ENCODE data around the gene ACYP2. TPM values are rescaled to one million over a fixed set of nuclear protein-coding genes. Genes with fewer than 3 reads are reported as not detected.
"Not testable (repeated sequence)": the region's sequence is repeated elsewhere in the genome, so short reads cannot be mapped to it uniquely, and the experiment has no call there.

The ACYP2 gene
- total RNA-seq, 1 experiment from 2014 or later = 5.0 TPM

DNA sequence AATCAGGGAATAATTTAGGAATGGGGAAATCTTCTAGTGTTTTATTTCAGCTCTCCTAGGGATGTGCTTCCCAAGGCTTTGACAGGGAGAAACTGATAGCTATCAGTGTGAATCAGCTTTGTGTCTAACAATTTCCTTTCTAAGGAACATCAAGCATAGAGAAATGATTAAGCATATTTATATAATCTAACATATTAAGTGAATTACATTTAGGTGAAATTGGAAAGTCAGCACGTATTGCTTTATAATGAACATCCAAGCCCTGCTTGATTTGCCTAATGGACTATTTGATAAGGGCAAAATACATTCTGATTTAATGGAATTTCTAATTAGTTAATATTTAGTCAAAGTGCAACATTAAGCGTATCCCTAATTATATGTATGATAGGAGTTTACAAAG lies 160.1 kb downstream of the ACYP2 start:
- in situ Hi-C loops (cut with HindIII; ENCODE audit: low pct_unique_long_range_greater_than_20kb, low sequenced_read_pairs) = no loop called here
- DNase-seq (ENCODE audit: low read depth, low spot score) = no peak

DNA sequence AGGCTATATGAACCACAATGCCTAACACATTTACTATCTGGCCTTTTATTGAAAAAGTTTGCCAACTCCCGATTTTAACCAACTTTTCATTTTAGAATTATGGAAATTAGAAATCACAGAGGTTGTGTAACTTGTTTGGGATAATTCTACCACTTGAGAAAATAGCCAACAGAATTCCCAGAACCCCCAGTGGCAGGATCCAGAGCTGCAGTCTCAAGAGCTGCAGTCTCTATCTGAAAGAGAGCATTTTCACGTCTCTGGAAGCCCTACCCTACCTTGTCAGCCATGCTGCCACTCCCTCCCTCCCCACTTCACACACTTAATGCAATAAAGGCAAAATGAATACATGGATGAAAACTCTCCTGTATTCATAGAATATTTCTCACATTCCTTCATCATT lies 164.0 kb downstream of the ACYP2 start:
- in situ Hi-C loops (cut with HindIII; ENCODE audit: low pct_unique_long_range_greater_than_20kb, low sequenced_read_pairs) = no loop called here
- DNase-seq (ENCODE audit: low read depth, low spot score) = peak; percentile 57

- no peak for DNase-seq (ENCODE audit: low read depth, low spot score)
- in situ Hi-C loops (cut with HindIII; ENCODE audit: low pct_unique_long_range_greater_than_20kb, low sequenced_read_pairs) = no loop called here
Observed at GRCh38 chr2:54284826-54285225, 169.4 kb downstream of the ACYP2 start.

DNA sequence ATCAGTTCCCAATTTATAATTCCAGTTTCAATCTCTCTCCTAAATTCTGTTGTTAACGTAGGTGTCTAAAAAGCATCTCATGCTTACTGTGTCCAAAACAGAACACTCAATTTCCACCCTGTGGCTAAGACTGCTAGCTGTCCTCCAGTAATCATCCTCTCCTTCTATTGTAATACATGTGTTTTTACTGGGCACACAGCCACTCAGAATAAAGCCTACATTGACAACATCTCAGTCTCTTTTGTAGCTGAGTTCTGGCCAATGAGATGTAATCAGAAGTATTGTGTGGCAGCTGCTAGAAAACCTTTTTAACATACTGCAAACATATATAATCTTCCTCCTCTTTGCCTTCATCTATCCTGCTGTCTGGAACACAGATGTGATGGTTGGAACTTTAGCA lies 170.0 kb downstream of the ACYP2 start:
- in situ Hi-C loops (cut with HindIII; ENCODE audit: low pct_unique_long_range_greater_than_20kb, low sequenced_read_pairs) = no loop called here
- DNase-seq (ENCODE audit: low read depth, low spot score) = no peak

DNA sequence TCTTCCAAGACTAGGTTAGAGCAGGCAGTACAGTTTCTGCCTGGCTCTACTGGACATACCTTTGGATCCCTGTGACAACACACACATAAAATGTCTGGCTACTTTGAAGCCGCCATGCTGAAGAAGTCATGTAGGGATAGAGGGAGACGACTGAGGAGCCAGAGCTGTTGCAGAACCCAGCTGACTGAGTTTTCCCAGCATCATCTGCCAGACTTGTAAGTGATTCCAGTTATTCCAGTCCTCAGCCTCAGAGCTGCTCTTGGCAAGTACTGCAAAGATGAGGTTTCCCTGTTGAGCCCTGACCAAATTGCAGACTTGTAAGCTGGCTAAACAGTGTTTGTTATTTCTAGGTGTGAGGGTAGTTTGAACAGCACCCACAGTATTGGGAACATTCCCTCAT lies 172.1 kb downstream of the ACYP2 start:
- in situ Hi-C loops (cut with HindIII; ENCODE audit: low pct_unique_long_range_greater_than_20kb, low sequenced_read_pairs) = no loop called here
- no peak for DNase-seq (ENCODE audit: low read depth, low spot score)

- no peak for DNase-seq (ENCODE audit: low read depth, low spot score)
- in situ Hi-C loops (cut with HindIII; ENCODE audit: low pct_unique_long_range_greater_than_20kb, low sequenced_read_pairs) = no loop called here
Observed at GRCh38 chr2:54289917-54290316, 174.5 kb downstream of the ACYP2 start.

DNA sequence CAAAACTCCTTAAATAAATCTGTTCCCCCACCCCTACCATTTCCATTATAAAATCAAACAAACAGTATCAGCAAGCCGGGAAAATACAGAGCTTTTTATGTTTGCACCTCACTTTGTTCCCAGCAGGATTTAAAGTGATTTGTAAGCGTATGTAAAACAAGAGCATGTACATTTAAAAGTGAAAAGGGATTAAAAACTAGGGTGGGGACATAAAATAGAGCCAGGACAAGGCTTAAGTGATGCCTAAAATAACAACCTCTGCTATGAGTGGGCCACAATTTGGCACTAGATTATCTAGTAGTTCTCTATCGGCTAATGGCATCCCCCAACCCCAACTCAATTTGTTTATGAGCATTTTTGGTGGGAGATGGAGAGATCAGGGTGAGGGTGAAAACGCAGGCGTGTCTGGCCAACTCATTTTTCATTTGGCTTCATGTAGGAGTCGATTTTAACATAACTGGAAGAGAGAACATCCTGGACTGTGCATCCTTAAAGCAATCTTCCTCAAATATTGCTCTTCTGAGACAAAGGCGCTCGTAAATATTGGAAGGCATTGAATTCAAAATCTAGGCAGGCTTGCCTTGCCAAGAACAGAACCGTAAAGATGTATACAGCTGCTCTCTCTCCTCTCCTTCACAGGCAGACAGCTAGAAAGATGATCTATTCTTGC lies 175.1 kb downstream of the ACYP2 start:
- DNase-seq (ENCODE audit: low read depth, low spot score) = no peak
- in situ Hi-C loops (cut with HindIII; ENCODE audit: low pct_unique_long_range_greater_than_20kb, low sequenced_read_pairs) = no loop called here

DNA sequence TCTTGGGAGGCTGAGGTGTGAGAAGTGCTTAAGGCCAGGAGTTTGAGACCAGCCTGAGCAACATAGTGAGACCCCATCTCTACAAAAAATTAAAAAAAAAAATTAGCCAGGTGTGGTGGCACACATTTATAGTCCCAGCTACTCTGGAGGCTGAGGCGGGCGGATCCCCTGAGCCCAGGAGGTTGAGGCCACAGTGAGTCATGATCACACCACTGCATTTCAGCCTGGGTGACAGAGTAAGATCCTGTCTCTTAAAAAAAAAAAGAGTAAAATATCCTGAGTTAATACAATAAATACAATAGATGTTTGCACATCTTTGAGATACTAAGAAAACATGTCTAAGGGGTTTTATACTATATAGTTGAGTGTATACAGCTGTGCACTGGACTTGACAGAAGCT lies 179.2 kb downstream of the ACYP2 start:
- DNase-seq (ENCODE audit: low read depth, low spot score); in situ Hi-C loops (cut with HindIII; ENCODE audit: low pct_unique_long_range_greater_than_20kb, low sequenced_read_pairs): not testable (repeated sequence)

GRCh38 chr2:54295911-54296310 lies 180.5 kb downstream of the ACYP2 start:
- in situ Hi-C loops (cut with HindIII; ENCODE audit: low pct_unique_long_range_greater_than_20kb, low sequenced_read_pairs) = no loop called here
- DNase-seq (ENCODE audit: low read depth, low spot score) = no peak

DNA sequence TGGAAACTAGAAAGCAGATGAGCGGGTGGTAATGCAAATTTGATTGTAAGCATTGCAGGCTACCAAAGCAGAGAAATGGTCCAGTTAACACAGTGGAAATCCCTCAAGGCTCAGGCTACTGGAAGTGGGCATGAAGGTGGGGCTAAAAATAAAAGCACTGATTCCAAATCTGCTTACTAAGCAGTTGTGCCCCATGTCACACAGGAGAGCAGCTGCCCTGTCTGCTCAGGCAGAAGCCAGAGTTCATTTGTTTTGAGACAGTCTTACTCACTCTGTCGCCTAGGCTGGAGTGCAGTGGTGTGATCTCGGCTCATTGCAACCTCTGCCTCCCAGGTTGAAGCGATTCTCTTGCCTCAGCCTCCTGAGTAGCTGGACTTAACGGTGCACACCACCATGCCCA lies 183.1 kb downstream of the ACYP2 start:
- DNase-seq (ENCODE audit: low read depth, low spot score) = no peak
- in situ Hi-C loops (cut with HindIII; ENCODE audit: low pct_unique_long_range_greater_than_20kb, low sequenced_read_pairs) = no loop called here

DNA sequence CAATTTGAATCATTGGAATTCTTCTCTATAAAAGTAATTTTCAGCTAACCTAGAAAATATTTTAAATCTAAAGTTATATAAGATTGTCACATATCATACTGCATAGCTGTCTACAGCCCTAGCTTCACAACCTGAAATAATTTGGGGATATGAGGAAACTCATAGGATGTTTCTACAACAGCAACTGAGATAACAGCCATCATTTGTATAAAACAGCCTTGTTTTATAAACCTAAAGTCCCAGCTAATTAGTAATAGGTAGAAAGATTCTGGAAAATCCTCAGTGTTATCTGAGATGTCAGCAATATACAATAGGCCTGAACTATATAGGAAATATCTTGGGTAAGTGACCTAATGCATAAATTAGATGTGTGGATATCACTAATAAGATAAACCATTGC lies 188.2 kb downstream of the ACYP2 start:
- DNase-seq (ENCODE audit: low read depth, low spot score) = no peak
- in situ Hi-C loops (cut with HindIII; ENCODE audit: low pct_unique_long_range_greater_than_20kb, low sequenced_read_pairs) = no loop called here

- in situ Hi-C loops (cut with HindIII; ENCODE audit: low pct_unique_long_range_greater_than_20kb, low sequenced_read_pairs) = no loop called here
- DNase-seq (ENCODE audit: low read depth, low spot score) = no peak
Observed at GRCh38 chr2:54306556-54306955, 191.1 kb downstream of the ACYP2 start.

DNA sequence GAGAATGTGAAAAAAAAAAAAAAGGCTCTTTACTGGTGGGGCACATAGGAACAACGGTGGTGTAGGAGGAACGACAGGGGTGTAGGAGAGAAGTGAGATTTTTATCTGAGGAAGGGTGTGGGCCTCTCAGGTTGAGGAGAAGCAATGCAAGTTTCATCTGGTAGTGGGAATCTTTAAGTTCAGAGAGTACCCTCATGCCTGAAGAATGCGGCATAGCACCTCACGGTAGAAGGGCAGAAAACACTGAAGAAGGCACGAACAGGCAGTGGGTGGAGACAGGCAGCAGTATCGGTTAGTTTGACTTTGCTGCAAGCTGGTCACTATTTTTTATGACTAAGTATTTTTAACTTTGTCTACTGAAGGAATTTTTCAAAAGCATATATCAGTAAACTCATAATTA lies 192.8 kb downstream of the ACYP2 start:
- in situ Hi-C loops (cut with HindIII; ENCODE audit: low pct_unique_long_range_greater_than_20kb, low sequenced_read_pairs) = no loop called here
- DNase-seq (ENCODE audit: low read depth, low spot score) = no peak

DNA sequence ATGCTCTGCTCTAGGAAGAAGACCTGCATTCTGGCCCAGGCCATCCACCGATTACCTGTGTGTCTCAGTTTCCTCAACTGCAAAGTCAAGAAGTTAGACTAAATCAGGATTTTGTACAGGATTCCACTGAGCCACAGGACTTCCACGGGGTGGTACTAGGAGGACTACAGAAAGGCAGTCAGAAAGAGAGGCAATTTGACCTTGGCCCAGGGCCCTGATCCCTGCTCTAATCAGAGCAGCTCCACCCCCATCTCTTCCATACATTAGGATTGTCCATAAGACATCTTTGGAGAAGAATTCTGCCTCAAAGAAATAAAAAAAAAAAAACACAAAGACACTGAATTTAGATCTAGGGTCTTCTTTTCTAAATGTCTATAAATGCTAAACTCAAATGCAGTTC lies 193.4 kb downstream of the ACYP2 start:
- in situ Hi-C loops (cut with HindIII; ENCODE audit: low pct_unique_long_range_greater_than_20kb, low sequenced_read_pairs) = no loop called here
- DNase-seq (ENCODE audit: low read depth, low spot score) = no peak

- in situ Hi-C loops (cut with HindIII; ENCODE audit: low pct_unique_long_range_greater_than_20kb, low sequenced_read_pairs) = no loop called here
- peak; percentile 83 for DNase-seq (ENCODE audit: low read depth, low spot score)
Observed at GRCh38 chr2:54310311-54310710, 194.9 kb downstream of the ACYP2 start.

- in situ Hi-C loops (cut with HindIII; ENCODE audit: low pct_unique_long_range_greater_than_20kb, low sequenced_read_pairs) = no loop called here
- DNase-seq (ENCODE audit: low read depth, low spot score) = no peak
Observed at GRCh38 chr2:54310961-54311360, 195.5 kb downstream of the ACYP2 start.

- DNase-seq (ENCODE audit: low read depth, low spot score) = no peak
- in situ Hi-C loops (cut with HindIII; ENCODE audit: low pct_unique_long_range_greater_than_20kb, low sequenced_read_pairs) = no loop called here
Observed at GRCh38 chr2:54313147-54313546, 197.7 kb downstream of the ACYP2 start.

GRCh38 chr2:54317973-54318372 lies 202.6 kb downstream of the ACYP2 start:
- DNase-seq (ENCODE audit: low read depth, low spot score) = no peak
- in situ Hi-C loops (cut with HindIII; ENCODE audit: low pct_unique_long_range_greater_than_20kb, low sequenced_read_pairs) = no loop called here

DNA sequence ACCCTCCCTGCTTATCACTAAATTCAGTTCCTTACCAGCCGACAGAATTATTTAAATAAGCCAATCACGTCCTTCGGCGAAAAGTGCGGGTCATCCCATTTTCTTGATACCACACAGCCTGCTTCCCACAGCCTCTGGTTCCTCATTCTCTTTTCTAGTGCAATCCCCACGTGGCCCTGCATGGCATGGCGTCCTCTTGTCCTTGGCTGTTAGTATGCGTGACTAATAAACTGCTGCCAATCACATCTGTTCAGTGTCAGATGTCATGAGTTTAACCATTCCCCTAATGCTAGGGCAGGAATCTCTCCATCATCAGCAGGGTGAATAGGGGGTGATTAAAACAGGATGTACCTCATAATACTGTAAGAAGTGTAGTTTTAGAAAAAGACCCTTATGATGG lies 203.4 kb downstream of the ACYP2 start:
- in situ Hi-C loops (cut with HindIII; ENCODE audit: low pct_unique_long_range_greater_than_20kb, low sequenced_read_pairs) = no loop called here
- DNase-seq (ENCODE audit: low read depth, low spot score) = no peak

DNA sequence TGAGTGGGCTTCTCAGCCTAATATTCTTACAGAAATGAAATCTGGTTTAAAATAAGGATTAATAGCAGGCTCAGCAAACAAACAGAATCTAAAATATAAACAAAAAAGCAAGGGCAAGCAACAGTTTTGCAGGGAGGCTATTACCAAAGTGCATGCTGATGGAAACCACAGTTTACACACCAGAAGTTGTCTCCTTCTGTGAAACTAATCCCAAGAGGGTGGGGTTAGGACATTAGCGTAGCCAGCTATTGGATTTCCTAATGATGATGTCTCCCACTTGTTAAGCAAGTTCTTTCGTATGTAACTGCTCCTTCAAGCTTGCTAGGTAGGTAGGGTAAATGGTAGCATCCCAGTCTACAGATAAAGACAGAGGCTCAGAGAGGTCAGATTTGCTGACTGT lies 205.6 kb downstream of the ACYP2 start:
- DNase-seq (ENCODE audit: low read depth, low spot score) = no peak
- in situ Hi-C loops (cut with HindIII; ENCODE audit: low pct_unique_long_range_greater_than_20kb, low sequenced_read_pairs) = no loop called here
